ENCODE measurements around the gene TPM2.

The TPM2 gene

GRCh38 chr9:35681341-35682002 lies 8.3 kb downstream of the TPM2 start:
- Histone ChIP-seq H3K4me1 (ENCODE audit: control insufficient read depth in 5 of 5, insufficient read depth in 5 of 5, low read length in 5 of 5) (peaks cover 0 to 3% (median 0%) of the 10 kb centered on the region in 5 donors), H3K27ac (ENCODE audit: low read depth, low read length) (no peak overlapping the region), H3K4me3 (ENCODE audit: low read depth in 1 of 5, low read length in 5 of 5) (no peak overlapping the region), H3K27me3 (ENCODE audit: control insufficient read depth in 5 of 5, insufficient read depth in 4 of 5, low read length in 5 of 5) (peaks cover 0 to 2% (median 0%) of the 10 kb centered on the region in 5 donors), H3K9me3 (ENCODE audit: control insufficient read depth in 5 of 5, low read length in 5 of 5) (no peaks in the 10 kb centered on the region), H3K9ac (ENCODE audit: low read length in 5 of 5) (no peak overlapping the region), H3K36me3 (ENCODE audit: control insufficient read depth in 5 of 5, insufficient read depth in 5 of 5, low read length in 5 of 5) (peaks cover 0 to 43% (median 28%) of the 10 kb centered on the region in 5 donors)

- Histone ChIP-seq H3K27ac (ENCODE audit: low read depth, low read length) (no peak overlapping the region), H3K36me3 (ENCODE audit: control insufficient read depth in 5 of 5, insufficient read depth in 5 of 5, low read length in 5 of 5) (peaks cover 0 to 38% (median 28%) of the 10 kb centered on the region in 5 donors), H3K27me3 (ENCODE audit: control insufficient read depth in 5 of 5, insufficient read depth in 4 of 5, low read length in 5 of 5) (peaks cover 0 to 6% (median 0%) of the 10 kb centered on the region in 5 donors), H3K9me3 (ENCODE audit: control insufficient read depth in 5 of 5, low read length in 5 of 5) (no peaks in the 10 kb centered on the region), H3K4me1 (ENCODE audit: control insufficient read depth in 5 of 5, insufficient read depth in 5 of 5, low read length in 5 of 5) (peaks cover 2 to 10% (median 8%) of the 10 kb centered on the region in 5 donors), H3K9ac (ENCODE audit: low read length in 5 of 5) (no peak overlapping the region), H3K4me3 (ENCODE audit: low read depth in 1 of 5, low read length in 5 of 5) (no peak overlapping the region)
Measured at GRCh38 chr9:35680331-35681105, 9.2 kb downstream of the TPM2 start.

GRCh38 chr9:35679766-35680330 lies 9.9 kb downstream of the TPM2 start:
- no peak overlapping the region for H3K9ac ChIP-seq (ENCODE audit: low read length in 5 of 5)
- peaks cover 0 to 31% (median 22%) of the 10 kb centered on the region in 5 donors for H3K36me3 ChIP-seq (ENCODE audit: control insufficient read depth in 5 of 5, insufficient read depth in 5 of 5, low read length in 5 of 5)
- H3K27me3 ChIP-seq (ENCODE audit: control insufficient read depth in 5 of 5, insufficient read depth in 4 of 5, low read length in 5 of 5) = peaks cover 0 to 6% (median 0%) of the 10 kb centered on the region in 5 donors
- no peaks in the 10 kb centered on the region for H3K9me3 ChIP-seq (ENCODE audit: control insufficient read depth in 5 of 5, low read length in 5 of 5)
- no peak overlapping the region for H3K4me3 ChIP-seq (ENCODE audit: low read depth in 1 of 5, low read length in 5 of 5)
- H3K27ac ChIP-seq (ENCODE audit: low read depth, low read length) = no peak overlapping the region
- H3K4me1 ChIP-seq (ENCODE audit: control insufficient read depth in 5 of 5, insufficient read depth in 5 of 5, low read length in 5 of 5) = peaks cover 2 to 13% (median 11%) of the 10 kb centered on the region in 5 donors

DNA sequence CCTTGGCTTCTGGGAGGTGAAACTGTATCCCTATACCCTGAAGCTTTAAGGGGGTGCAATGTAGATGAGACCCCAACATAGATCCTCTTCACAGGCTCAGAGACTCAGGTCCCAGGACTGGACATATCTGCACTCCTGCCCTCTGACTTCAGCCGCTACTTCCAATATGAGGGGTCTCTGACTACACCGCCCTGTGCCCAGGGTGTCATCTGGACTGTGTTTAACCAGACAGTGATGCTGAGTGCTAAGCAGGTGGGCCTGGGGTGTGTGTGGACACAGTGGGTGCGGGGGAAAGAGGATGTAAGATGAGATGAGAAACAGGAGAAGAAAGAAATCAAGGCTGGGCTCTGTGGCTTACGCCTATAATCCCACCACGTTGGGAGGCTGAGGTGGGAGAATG lies 10.6 kb downstream of the TPM2 start:
- peaks cover 0 to 6% (median 0%) of the 10 kb centered on the region in 5 donors for H3K27me3 ChIP-seq (ENCODE audit: control insufficient read depth in 5 of 5, insufficient read depth in 4 of 5, low read length in 5 of 5)

DNA sequence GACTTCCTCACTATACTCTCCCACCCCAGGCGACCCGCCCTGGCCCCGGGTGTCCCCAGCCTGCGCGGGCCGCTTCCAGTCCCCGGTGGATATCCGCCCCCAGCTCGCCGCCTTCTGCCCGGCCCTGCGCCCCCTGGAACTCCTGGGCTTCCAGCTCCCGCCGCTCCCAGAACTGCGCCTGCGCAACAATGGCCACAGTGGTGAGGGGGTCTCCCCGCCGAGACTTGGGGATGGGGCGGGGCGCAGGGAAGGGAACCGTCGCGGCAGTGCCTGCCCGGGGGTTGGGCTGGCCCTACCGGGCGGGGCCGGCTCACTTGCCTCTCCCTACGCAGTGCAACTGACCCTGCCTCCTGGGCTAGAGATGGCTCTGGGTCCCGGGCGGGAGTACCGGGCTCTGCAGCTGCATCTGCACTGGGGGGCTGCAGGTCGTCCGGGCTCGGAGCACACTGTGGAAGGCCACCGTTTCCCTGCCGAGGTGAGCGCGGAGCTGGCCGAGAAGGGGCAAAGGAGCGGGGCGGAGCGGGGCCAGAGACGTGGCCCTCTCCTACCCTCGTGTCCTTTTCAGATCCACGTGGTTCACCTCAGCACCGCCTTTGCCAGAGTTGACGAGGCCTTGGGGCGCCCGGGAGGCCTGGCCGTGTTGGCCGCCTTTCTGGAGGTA lies 13.9 kb downstream of the TPM2 start:
- no peak overlapping the region for H3K27ac ChIP-seq (ENCODE audit: low read depth, low read length)
- peak overlapping the region in 2 of 5 donors; percentile 59 to 70 for H3K9ac ChIP-seq (ENCODE audit: low read length in 5 of 5)

More for the DNA sequence above, 10.6 kb downstream of the TPM2 start:
- Histone ChIP-seq H3K36me3 (ENCODE audit: control insufficient read depth in 5 of 5, insufficient read depth in 5 of 5, low read length in 5 of 5) (peaks cover 0 to 24% (median 18%) of the 10 kb centered on the region in 5 donors), H3K27ac (ENCODE audit: low read depth, low read length) (no peak overlapping the region), H3K9ac (ENCODE audit: low read length in 5 of 5) (no peak overlapping the region), H3K4me1 (ENCODE audit: control insufficient read depth in 5 of 5, insufficient read depth in 5 of 5, low read length in 5 of 5) (peaks cover 0 to 13% (median 11%) of the 10 kb centered on the region in 5 donors), H3K9me3 (ENCODE audit: control insufficient read depth in 5 of 5, low read length in 5 of 5) (no peaks in the 10 kb centered on the region), H3K4me3 (ENCODE audit: low read depth in 1 of 5, low read length in 5 of 5) (no peak overlapping the region)

GRCh38 chr9:35675204-35675603 lies 14.5 kb downstream of the TPM2 start:
- no peak overlapping the region for H3K27ac ChIP-seq (ENCODE audit: low read depth, low read length)
- H3K9ac ChIP-seq (ENCODE audit: low read length in 5 of 5) = peak overlapping the region in 2 of 5 donors; percentile 59 to 70
- peaks cover 0 to 6% (median 0%) of the 10 kb centered on the region in 5 donors for H3K27me3 ChIP-seq (ENCODE audit: control insufficient read depth in 5 of 5, insufficient read depth in 4 of 5, low read length in 5 of 5)
- no peaks in the 10 kb centered on the region for H3K9me3 ChIP-seq (ENCODE audit: control insufficient read depth in 5 of 5, low read length in 5 of 5)
- H3K4me3 ChIP-seq (ENCODE audit: low read depth in 1 of 5, low read length in 5 of 5) = peak overlapping the region in 3 of 5 donors; percentile 57 to 65 (median 64)
- no peaks in the 10 kb centered on the region for H3K36me3 ChIP-seq (ENCODE audit: control insufficient read depth in 5 of 5, insufficient read depth in 5 of 5, low read length in 5 of 5)
- H3K4me1 ChIP-seq (ENCODE audit: control insufficient read depth in 5 of 5, insufficient read depth in 5 of 5, low read length in 5 of 5) = peaks cover 0 to 19% (median 17%) of the 10 kb centered on the region in 5 donors

More for the DNA sequence above, 13.9 kb downstream of the TPM2 start:
- H3K36me3 ChIP-seq (ENCODE audit: control insufficient read depth in 5 of 5, insufficient read depth in 5 of 5, low read length in 5 of 5) = no peaks in the 10 kb centered on the region
- H3K27me3 ChIP-seq (ENCODE audit: control insufficient read depth in 5 of 5, insufficient read depth in 4 of 5, low read length in 5 of 5) = peaks cover 0 to 6% (median 0%) of the 10 kb centered on the region in 5 donors
- peaks cover 0 to 19% (median 17%) of the 10 kb centered on the region in 5 donors for H3K4me1 ChIP-seq (ENCODE audit: control insufficient read depth in 5 of 5, insufficient read depth in 5 of 5, low read length in 5 of 5)
- no peaks in the 10 kb centered on the region for H3K9me3 ChIP-seq (ENCODE audit: control insufficient read depth in 5 of 5, low read length in 5 of 5)
- peak overlapping the region in 4 of 5 donors; percentile 57 to 67 (median 64) for H3K4me3 ChIP-seq (ENCODE audit: low read depth in 1 of 5, low read length in 5 of 5)

DNA sequence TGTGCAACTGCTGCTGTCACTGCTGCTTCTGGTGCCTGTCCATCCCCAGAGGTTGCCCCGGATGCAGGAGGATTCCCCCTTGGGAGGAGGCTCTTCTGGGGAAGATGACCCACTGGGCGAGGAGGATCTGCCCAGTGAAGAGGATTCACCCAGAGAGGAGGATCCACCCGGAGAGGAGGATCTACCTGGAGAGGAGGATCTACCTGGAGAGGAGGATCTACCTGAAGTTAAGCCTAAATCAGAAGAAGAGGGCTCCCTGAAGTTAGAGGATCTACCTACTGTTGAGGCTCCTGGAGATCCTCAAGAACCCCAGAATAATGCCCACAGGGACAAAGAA lies 15.7 kb downstream of the TPM2 start:
- H3K4me3 ChIP-seq (ENCODE audit: low read depth in 1 of 5, low read length in 5 of 5) = no peak overlapping the region

GRCh38 chr9:35673132-35674024 lies 16.3 kb downstream of the TPM2 start, which contains the start of gene CA9:
TSS of gene CA9 (plus strand) at chr9:35673928. CDS start at chr9:35673960, 32 bp downstream.
- H3K36me3 ChIP-seq (ENCODE audit: control insufficient read depth in 5 of 5, insufficient read depth in 5 of 5, low read length in 5 of 5) = no peaks in the 10 kb centered on the region
- H3K9me3 ChIP-seq (ENCODE audit: control insufficient read depth in 5 of 5, low read length in 5 of 5) = no peaks in the 10 kb centered on the region
- H3K27ac ChIP-seq (ENCODE audit: low read depth, low read length) = no peak within 1 kb of the TSS
- peaks cover 0 to 19% (median 17%) of the 10 kb centered on the region in 5 donors for H3K4me1 ChIP-seq (ENCODE audit: control insufficient read depth in 5 of 5, insufficient read depth in 5 of 5, low read length in 5 of 5)
- H3K9ac ChIP-seq (ENCODE audit: low read length in 5 of 5) = no peak within 1 kb of the TSS
- no peak within 1 kb of the TSS for H3K4me3 ChIP-seq (ENCODE audit: low read depth in 1 of 5, low read length in 5 of 5)
- peaks cover 0 to 6% (median 0%) of the 10 kb centered on the region in 5 donors for H3K27me3 ChIP-seq (ENCODE audit: control insufficient read depth in 5 of 5, insufficient read depth in 4 of 5, low read length in 5 of 5)

More for the DNA sequence above, 15.7 kb downstream of the TPM2 start:
- Histone ChIP-seq H3K36me3 (ENCODE audit: control insufficient read depth in 5 of 5, insufficient read depth in 5 of 5, low read length in 5 of 5) (no peaks in the 10 kb centered on the region), H3K9me3 (ENCODE audit: control insufficient read depth in 5 of 5, low read length in 5 of 5) (no peaks in the 10 kb centered on the region), H3K27me3 (ENCODE audit: control insufficient read depth in 5 of 5, insufficient read depth in 4 of 5, low read length in 5 of 5) (peaks cover 0 to 6% (median 0%) of the 10 kb centered on the region in 5 donors), H3K4me1 (ENCODE audit: control insufficient read depth in 5 of 5, insufficient read depth in 5 of 5, low read length in 5 of 5) (peaks cover 0 to 19% (median 17%) of the 10 kb centered on the region in 5 donors), H3K27ac (ENCODE audit: low read depth, low read length) (no peak overlapping the region), H3K9ac (ENCODE audit: low read length in 5 of 5) (no peak overlapping the region)
